Ureter (tissue), 1 donor: ENCODE results near the gene TTC29. TPM values are rescaled to one million over a fixed set of nuclear protein-coding genes. Genes with fewer than 3 reads are reported as not detected.
"Not testable (repeated sequence)": the region's sequence is repeated elsewhere in the genome, so short reads cannot be mapped to it uniquely, and the experiment has no call there.

Source experiments
- DNase-seq: peaks from one replicate; pipeline ENCODE4 v3.0.0-alpha.2; 2020; ENCODE audit warnings: low spot score
- total RNA-seq: library from RNA; stranded (reverse); gene quantifications from one replicate; pipeline ENCODE4 v1.2.4, GENCODE V29; 2023
- donor health status: DM: yes; HTN: yes; CAD: no.

TTC29 gene
- total RNA-seq, 1 donor from 2014 or later: 0.60 TPM

GRCh38 chr4:146855761-146856160, 89.9 kb downstream of the TTC29 start:
- no peak for DNase-seq

GRCh38 chr4:146852360-146852759, 93.3 kb downstream of the TTC29 start:
- no peak for DNase-seq

DNA sequence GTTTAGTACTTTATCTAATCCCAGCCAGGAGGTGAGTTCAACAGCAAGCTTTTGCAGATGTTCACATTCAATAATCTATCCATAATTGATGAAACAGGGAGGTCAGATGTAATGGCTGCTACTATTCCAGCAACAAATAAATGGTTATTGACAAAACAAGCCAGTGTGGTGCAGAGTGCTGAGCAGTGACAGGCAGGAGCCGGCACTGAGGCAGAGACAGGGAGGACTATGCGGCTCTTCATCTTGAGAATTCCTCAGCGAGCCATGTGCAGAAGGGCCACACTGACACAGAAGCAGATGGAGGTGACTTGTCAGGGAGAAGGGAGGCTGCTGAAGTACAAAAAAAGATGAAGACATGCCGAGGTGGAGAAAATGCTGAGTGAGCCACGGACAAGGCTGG, 98.3 kb downstream of the TTC29 start:
- no peak for DNase-seq

DNA sequence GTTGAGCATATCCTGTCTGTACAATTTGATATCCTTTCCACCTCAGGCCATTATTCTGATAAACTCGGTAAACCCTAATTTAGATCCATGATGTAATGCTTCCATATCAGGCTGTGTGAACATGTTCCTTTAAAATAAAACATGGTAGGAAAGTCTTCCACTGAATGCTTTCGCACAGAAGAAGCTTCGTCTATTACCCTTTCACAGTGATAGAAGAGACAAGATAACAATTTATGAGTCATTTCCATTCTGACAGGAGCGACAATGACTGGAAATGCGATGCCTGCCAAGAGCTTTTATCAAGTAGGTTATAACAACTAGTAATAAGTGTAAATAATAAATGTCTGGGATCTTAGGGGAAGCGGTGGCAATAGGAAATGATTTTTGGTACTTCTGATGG, 98.8 kb downstream of the TTC29 start:
- no peak for DNase-seq

DNA sequence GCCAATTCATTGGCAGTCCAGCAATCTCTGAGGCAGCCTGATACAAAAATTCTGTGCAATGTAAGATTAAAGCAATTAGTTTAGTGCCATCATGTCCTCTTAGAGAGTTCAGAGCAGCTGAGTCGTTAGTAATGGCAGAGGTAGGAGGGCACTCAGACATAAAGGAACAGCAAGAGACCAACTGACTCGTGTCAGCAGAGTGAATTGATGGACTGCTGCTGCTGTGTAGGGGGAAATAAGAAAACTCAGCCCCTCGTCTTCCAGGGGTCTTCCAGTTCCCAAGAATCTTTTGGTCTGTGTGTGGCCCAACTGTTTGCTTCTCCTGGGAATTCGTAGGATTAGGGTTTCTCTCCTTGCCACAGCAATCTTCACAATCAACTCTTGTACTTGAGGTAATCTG, 100.9 kb downstream of the TTC29 start:
- no peak for DNase-seq

GRCh38 chr4:146842876-146843275, 102.8 kb downstream of the TTC29 start:
- no peak for DNase-seq

DNA sequence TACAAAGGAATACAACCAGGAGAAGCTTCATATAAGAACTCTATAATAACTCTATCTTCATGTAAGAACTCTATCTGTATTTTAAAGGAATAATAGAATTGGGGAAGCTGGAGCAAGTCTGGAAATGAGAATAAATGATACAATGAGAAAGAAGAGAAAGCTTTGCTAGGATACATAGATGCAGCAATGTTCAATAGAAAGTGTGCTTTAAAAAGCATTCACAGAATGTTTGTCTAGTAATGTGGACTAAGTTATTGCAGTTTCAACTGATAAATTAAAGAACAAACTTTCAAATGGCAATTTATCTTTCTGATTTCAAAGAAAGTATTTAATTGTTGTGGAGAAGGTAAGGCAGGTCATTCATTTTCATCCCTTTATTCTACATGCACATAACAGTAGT, 104.9 kb downstream of the TTC29 start:
- DNase-seq: no peak

GRCh38 chr4:146835096-146835495, 110.6 kb downstream of the TTC29 start:
- DNase-seq: no peak

GRCh38 chr4:146834263-146835034, 111.2 kb downstream of the TTC29 start:
- no peak for DNase-seq

- no peak for DNase-seq
Measured at GRCh38 chr4:146833530-146833929, 112.1 kb downstream of the TTC29 start.

DNA sequence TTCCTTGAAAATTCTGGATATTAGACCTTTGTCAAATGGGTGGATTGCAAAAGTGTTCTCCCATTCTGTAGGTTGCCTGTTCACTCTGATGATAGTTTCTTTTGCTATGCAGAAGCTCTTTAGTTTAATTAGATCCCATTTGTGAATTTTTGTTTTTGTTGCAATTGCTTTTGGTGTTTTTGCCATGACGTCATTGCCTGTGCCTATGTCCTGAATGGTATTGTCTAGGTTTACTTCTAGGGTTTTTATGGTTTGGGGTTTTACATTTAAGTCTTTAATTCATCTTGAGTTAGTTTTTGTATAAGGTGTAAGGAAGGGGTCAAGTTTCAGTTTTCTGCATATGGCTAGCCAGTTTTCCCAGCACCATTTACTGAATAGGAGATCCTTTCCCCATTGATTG, 122.7 kb downstream of the TTC29 start:
- DNase-seq: not testable (repeated sequence)

DNA sequence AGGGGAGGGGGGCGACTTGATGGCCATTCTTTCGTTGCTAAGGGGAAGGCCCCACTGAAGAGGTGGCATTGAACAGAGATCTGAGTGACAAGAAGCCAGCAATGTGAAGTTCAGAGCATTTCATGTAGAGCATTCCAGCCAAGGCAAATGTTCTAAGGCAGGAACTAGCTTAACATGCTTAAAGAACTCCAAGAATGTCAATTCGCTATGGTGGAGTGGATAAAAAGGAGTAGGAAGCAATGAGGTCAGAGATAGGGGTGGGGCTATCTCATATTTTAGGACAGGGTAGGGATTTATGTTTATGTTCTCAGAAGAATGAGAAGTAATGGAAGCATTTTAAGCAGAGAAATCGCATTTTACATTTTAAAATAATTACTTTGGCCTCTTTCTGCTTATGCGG, 130.9 kb downstream of the TTC29 start:
- DNase-seq: no peak

DNA sequence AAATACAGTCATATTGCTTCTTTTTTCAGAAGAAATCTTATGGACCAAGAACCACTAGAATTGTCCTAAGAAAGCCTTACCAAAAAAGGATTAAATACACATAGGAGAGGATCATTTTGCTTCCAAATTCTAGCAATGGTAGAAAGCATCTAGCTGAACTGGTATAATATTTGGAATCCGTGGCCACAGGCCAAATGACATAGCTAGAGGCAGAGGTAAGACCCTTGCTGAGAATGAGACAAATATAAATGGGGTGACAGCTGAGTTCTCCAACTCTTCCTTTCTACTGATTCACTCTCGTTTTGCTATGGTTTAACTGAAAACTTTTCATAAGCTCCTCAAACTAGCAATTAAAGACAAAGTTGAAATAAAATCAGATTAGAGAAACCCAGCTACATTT, 150.0 kb downstream of the TTC29 start:
- no peak for DNase-seq

DNA sequence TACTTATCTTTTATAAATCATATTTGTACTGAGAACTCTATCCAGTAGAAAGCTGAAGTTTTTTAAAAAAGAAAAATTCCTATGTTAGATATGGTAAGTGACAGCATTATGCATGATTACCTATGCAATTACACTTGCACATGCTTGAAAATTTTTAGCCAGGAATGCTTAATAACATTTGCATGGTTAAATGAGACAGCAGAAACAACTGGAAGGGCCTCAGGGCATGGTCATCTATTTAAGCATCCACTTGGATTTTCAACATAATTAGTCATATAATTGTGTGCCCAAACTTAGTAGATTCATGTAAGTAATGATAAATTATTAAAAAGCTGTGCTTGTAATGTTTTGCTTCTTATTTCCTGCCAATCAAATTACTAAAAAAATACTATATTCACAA, 151.9 kb downstream of the TTC29 start:
- no peak for DNase-seq

DNA sequence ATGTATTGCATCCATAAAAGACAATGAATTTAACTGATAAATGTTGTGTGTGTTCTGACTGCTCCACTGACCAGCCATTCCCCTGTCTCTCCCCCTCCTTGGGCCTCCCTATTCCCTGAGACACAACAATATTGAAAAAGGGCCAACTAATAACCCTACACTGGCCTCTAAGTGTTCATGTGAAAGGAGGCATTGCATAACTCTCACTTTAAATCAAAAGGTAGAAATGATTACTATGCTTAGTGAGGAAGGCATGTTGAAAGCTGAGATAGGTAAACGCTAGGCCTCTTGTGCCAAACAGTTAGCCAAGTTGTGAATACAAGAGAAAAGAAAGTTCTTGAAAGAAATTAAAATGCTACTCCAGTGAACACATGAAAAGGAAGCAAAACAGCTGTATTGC, 154.2 kb downstream of the TTC29 start:
- DNase-seq: no peak

DNA sequence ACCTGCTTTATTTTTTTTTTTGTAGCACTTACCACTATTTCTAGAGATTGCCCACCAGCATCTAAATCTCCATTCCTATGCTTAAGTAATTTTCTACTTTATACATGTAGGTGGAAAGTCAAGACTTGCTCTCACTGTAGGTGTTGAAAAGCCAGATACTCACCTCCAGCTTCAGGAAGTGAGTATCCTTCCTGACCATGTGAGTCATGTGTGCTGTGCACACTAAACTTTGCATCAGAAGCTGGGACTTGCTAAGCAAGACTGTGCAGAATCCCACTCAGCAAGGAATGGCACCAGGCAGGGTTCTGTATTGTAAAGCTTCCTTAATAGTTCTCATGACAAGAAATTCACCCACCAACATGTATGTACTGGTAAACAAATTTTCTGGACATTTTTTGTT, 155.1 kb downstream of the TTC29 start:
- no peak for DNase-seq

- DNase-seq: no peak
Measured at GRCh38 chr4:146787731-146788130, 157.9 kb downstream of the TTC29 start.

GRCh38 chr4:146776691-146777090, 169.0 kb downstream of the TTC29 start:
- DNase-seq: no peak

DNA sequence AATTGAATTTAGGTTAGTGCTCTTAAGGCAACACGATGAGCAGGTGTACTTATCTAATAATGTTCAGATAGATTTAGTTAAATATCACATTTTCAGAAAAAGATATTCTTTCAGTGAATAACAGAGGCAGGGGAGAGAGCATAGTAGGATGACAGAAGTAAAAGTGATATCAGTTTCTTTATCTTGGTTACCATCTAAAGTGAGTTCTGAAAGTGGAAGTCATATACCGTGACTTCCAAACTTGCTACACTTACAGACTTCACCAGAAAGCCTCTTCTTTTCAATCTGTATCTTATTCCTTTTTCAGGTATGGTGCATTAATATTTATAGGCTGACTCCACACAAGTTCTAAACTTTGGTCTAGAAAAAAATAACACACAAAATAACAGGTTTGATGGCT, 182.1 kb downstream of the TTC29 start:
- no peak for DNase-seq

DNA sequence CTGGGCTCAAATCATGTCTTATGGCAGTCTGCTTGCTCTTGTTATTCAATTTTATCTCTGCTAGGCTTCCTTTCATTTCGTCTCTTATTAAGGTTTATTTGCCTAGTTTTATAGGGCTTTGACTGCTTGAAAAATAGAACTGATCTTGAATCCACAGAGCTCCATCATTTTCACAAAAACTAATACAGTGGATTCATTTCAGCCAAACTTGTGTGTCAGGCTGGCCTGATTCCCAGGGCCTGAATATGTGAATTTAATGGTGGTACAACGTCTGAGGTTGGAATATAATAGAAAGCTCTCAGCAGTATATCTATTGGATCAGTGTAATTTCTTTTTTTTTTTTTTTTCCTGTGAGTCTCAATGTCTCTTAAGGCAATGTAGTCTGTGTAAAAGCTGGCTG, 183.6 kb downstream of the TTC29 start:
- DNase-seq: no peak

DNA sequence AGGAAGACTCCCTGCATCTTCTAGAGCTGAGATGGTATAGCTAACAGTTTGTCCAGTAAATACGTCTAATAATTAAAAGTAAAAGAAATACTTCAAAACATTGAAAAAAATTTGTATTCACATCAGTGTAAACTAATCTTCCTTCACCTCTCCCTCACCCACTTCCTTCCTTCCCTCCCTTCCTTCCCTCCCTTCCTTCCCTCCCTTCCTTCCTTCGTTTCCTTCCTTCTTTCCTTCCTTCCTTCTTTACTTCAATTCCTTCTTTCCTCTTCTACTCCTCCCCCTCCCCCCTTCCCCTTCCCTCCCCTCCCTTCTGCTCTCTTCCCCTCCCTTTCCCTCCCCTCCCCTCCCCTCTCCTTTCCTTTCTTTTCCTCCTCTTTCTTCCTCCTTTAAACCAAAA, 203.2 kb downstream of the TTC29 start:
- DNase-seq: no peak

DNA sequence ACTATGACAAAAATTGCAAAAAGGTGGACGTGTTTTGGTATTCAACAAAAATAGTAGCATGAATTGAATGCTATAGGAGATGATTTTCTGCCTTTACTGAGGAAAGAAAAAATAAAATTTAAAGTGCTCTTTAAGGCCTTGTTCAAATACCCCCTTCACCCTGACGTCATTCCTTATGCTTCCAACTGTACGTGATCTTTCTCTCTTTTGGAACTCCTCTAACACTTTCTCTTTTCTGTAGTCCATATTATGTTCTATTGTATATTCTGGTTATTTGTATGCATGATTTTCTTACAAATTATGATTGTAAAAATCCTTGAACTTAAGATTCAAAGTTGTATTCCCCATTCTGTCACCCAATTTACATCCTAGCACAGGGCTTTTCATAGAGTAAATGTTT, 206.5 kb downstream of the TTC29 start:
- DNase-seq: no peak

DNA sequence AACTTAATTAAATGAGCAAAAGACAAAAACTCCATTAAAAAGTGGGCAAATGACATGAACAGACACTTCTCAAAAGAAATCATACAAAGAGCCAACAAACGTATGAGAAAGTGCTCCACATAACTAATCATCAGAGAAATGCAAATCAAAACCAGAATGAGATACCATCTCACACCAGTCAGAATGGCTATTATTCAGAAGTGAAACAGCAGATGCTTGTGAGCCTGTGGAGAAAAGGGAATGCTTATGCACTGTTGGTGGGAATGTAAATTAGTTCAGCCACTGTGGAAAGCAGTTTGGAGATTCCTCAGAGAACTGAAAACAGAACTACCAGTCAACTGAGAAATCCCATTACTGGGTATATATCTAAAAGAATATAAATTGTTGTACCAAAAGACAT, 222.1 kb downstream of the TTC29 start:
- DNase-seq: not testable (repeated sequence)

GRCh38 chr4:146709956-146710355, 235.7 kb downstream of the TTC29 start:
- no peak for DNase-seq
